Ovary (tissue), 9 donors: ENCODE data around the gene AMACR. TPM values are rescaled to one million over a fixed set of nuclear protein-coding genes. Genes with fewer than 3 reads are reported as not detected.

Experiments used
- DNase-seq, 5 donors: peaks; one replicate each; pipeline ENCODE4 v3.0.0-alpha.2; 2019 to 2020
- H3K27ac ChIP-seq, 2 donors: fragments of 200-600 bp; one replicate each; pipeline versions ENCODE4 v1.5.1 to v1.8.0; 2019 to 2022
- H3K27me3 ChIP-seq: fragments of 200-600 bp; one replicate; pipeline ENCODE4 v1.8.0; 2022
- H3K36me3 ChIP-seq: fragments of 200-600 bp; sonication (generic); one replicate; pipeline ENCODE4 v1.5.1; 2019
- H3K4me1 ChIP-seq: one replicate; pipeline ENCODE4 v1.8.1; 2013; ENCODE audit warnings: mild to moderate bottlenecking, moderate library complexity; ENCODE audit not compliant: insufficient read depth
- H3K4me3 ChIP-seq: fragments of 200-600 bp; sonication (generic); one replicate; pipeline ENCODE4 v1.5.1; 2017
- H3K9me3 ChIP-seq, 2 donors: fragments of 200-600 bp in 1 of 2; sonication (generic) in 1 of 2; one replicate each; pipeline versions ENCODE4 v1.5.1 to v1.8.1; 2013 to 2019; ENCODE audit warnings: mild to moderate bottlenecking in 1 of 2, moderate library complexity in 1 of 2
- CTCF ChIP-seq, 3 donors: fragments of 450-650 bp in 2 of 3; fragments of 200-600 bp in 1 of 3; IDR thresholded peaks; one replicate each; pipeline versions ENCODE4 v1.5.1 to v1.8.0; 2016 to 2022; ENCODE audit warnings: antibody characterized with exemption in 3 of 3, mild to moderate bottlenecking in 1 of 3
- EP300 ChIP-seq: sonication (generic); formaldehyde crosslinking; IDR thresholded peaks from one replicate; pipeline ENCODE4 v1.6.1; 2017; ENCODE audit warnings: antibody characterized with exemption
- POLR2A ChIP-seq: fragments of 450-650 bp; IDR thresholded peaks from one replicate; pipeline ENCODE4 v1.6.1; 2017; ENCODE audit warnings: antibody characterized with exemption, mild to moderate bottlenecking, moderate library complexity
- WGBS, 3 donors: extraction: QIAGEN DNeasy Blood & Tissue Kit in 1 of 3; methylation state at CpG; one replicate each; pipeline versions ENCODE4 v1.1.5 to v1.1.7; 2013 to 2017; 5-methylcytosine and 5-hydroxymethylcytosine counted together
- intact Hi-C, 4 donors: fragments of 100-400 bp; cut with DNase I; formaldehyde crosslinking; loops; one replicate each; pipeline versions ENCODE4 v1.11.0 to v1.15.1; 2022 to 2023
- polyA plus RNA-seq, 2 donors: library from polyadenylated mRNA; stranded (reverse); fragments of 200-250 nt in 1 of 2; fragments of 350-450 nt in 1 of 2; fragmentation: Illumina TruSeq in 1 of 2; extraction: RNeasy Lipid Tissue Mini Kit (QIAGEN cat#74804) in 1 of 2; gene quantifications; one replicate each; pipeline ENCODE4 v1.2.3, GENCODE V29; 2013 to 2014
- total RNA-seq, 7 donors: library from RNA; depleted of rRNA in 2 of 7; stranded (reverse); fragments of >200 nt in 2 of 7; fragmentation: NEBNext Ultra II Directional in 3 of 7; extraction: Animal tissue kit (Norgen Biotek cat#: 25700) in 3 of 7; gene quantifications; one replicate each; pipeline versions ENCODE4 v1.1.0 to v1.2.4, GENCODE V29; 2016 to 2023
- donor health status: DM: no; HTN: no; CAD: no; lungs with moderate emphysema.
- donor health status: DM: no; HTN: no; CAD: no.
- donor health status: Bipolar disorder and iron deficiency.
- donor health status: DM: yes; HTN: yes; CAD: no.
- donor health status: DM: no; HTN: no; CAD: no.
- donor health status: DM: yes; HTN: yes; CAD: no.

The AMACR gene
- total and polyA plus RNA-seq, 9 donors = 3.9 to 13.4 (median 7.8) TPM

DNA sequence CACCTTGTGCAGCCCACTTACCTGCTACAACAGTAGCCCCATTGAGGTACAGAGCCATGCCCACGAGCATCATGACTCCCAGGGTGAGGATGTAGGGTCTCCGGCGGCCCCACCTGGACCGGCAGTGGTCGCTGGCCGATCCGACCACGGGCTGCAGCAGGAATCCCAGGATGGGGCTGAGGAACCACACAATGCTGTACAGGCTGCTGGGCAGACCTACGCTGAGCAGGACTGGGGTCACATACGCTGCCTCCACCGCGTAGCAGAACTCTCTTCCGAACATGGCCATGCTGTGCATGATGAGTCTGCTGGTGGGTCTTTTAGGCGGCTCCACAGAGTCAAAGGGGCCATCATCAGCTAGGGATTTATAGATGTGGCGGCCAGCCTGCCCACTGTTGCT is 23.7 kb downstream of the AMACR start:
- 93 to 97% (median 95%) methylated on average over 15 of the region's 15 CpGs for WGBS, 3 donors
- Histone ChIP-seq H3K4me1 (no peaks in the 10 kb centered on the region), H3K27me3 (no peaks in the 10 kb centered on the region), H3K36me3 (no peaks in the 10 kb centered on the region), H3K27ac (no peak overlapping the region), H3K9me3 (no peaks in the 10 kb centered on the region), H3K4me3 (no peak overlapping the region)
- intact Hi-C loops = no loop called here
- DNase-seq = no peak
- no peak for TF ChIP-seq EP300
- TF ChIP-seq CTCF (IDR thresholded peaks at IDR 0.05) = no peak
- TF ChIP-seq POLR2A = no peak

GRCh38 chr5:33981408-33982162 is 26.3 kb downstream of the AMACR start:
- no peak for TF ChIP-seq POLR2A
- no peak for TF ChIP-seq CTCF (IDR thresholded peaks at IDR 0.05)
- TF ChIP-seq EP300 = no peak
- WGBS, 3 donors = 76 to 77% (median 76%) methylated on average over 8 of the region's 8 CpGs

DNA sequence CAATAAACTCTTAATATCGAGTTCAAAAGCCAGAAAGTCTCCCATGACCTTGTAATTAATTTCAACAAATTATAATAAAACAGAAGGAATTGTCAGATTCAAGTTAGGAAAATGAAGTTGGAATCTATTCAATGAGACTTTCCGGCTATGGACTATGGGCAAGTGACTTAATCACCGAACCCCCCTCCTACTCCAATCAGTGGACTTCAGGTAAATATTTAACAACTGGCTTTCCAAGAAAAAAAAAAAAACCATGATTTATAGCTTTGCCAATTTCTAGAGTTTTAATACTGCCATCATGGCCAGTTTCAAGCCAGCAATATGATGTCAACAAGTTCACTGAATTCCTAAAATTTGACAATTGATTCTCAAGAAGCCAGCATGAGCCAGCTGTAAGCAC is 27.8 kb downstream of the AMACR start:
- no peaks in the 10 kb centered on the region for H3K27me3 ChIP-seq
- no peak for TF ChIP-seq CTCF (IDR thresholded peaks at IDR 0.05)
- TF ChIP-seq POLR2A = no peak
- no peak for TF ChIP-seq EP300
- peaks cover 5% of the 10 kb centered on the region for H3K4me1 ChIP-seq
- H3K4me3 ChIP-seq = no peak overlapping the region
- WGBS, 3 donors = 70 to 88% (median 75%) methylated on average over 3 of the region's 3 CpGs
- intact Hi-C loops = no loop called here
- no peaks in the 10 kb centered on the region for H3K9me3 ChIP-seq
- no peaks in the 10 kb centered on the region for H3K36me3 ChIP-seq
- DNase-seq = no peak
- H3K27ac ChIP-seq = no peak overlapping the region

More at GRCh38 chr5:33981408-33982162, 26.3 kb downstream of the AMACR start:
- Histone ChIP-seq H3K4me1 (no peaks in the 10 kb centered on the region), H3K27ac (no peak overlapping the region), H3K9me3 (no peaks in the 10 kb centered on the region), H3K27me3 (no peaks in the 10 kb centered on the region), H3K36me3 (no peaks in the 10 kb centered on the region), H3K4me3 (no peak overlapping the region)
- intact Hi-C loops = no loop called here
- no peak for DNase-seq

DNA sequence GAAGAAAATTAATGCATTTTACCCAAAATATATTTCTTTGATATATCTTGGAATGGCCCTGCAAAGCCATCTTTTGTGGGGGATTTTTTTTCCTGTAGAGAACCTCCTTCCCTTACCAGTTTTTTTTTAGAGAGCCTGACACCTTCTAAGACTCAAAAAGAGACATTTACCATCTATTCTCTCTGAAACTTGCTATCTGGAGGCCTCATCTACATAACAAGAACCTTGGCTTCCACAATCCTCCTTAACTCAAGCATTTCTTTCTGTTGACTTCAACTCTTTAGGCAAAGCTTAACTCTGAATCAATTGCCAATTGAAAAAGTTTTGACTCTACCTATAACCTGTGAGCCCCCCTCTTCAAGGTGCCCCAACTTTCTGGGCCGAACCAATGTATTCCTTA is 29.5 kb downstream of the AMACR start:
- H3K4me3 ChIP-seq = no peak overlapping the region
- H3K4me1 ChIP-seq = peaks cover 10% of the 10 kb centered on the region
- no peak overlapping the region for H3K27ac ChIP-seq
- WGBS, 3 donors = 92 to 98% (median 93%) methylated on average over 1 of the region's 1 CpG
- no peak for TF ChIP-seq EP300
- TF ChIP-seq POLR2A = no peak
- TF ChIP-seq CTCF (IDR thresholded peaks at IDR 0.05) = no peak
- no peak for DNase-seq
- no peaks in the 10 kb centered on the region for H3K36me3 ChIP-seq
- intact Hi-C loops = no loop called here
- no peaks in the 10 kb centered on the region for H3K27me3 ChIP-seq
- H3K9me3 ChIP-seq = no peaks in the 10 kb centered on the region
